ENCODE results near the gene HTR3A. TPM values are rescaled to one million over a fixed set of nuclear protein-coding genes. Genes with fewer than 3 reads are reported as not detected.

Gene HTR3A
- total RNA-seq, 1 donor from 2014 or later = not detected

GRCh38 chr11:113986351-113987140 is 11.6 kb downstream of the HTR3A start:
- no peak overlapping the region for H3K4me3 Mint-ChIP-seq
- H3K4me1 Mint-ChIP-seq = no peaks in the 10 kb centered on the region
- DNase-seq (ENCODE audit: low spot score in 2 of 2, unreplicated experiment in 2 of 2) = no peak
- H3K27ac Mint-ChIP-seq = no peak overlapping the region
- H3K36me3 Mint-ChIP-seq = no peaks in the 10 kb centered on the region
- H3K9me3 Mint-ChIP-seq = no peaks in the 10 kb centered on the region
- TF ChIP-seq, protein P1, sequence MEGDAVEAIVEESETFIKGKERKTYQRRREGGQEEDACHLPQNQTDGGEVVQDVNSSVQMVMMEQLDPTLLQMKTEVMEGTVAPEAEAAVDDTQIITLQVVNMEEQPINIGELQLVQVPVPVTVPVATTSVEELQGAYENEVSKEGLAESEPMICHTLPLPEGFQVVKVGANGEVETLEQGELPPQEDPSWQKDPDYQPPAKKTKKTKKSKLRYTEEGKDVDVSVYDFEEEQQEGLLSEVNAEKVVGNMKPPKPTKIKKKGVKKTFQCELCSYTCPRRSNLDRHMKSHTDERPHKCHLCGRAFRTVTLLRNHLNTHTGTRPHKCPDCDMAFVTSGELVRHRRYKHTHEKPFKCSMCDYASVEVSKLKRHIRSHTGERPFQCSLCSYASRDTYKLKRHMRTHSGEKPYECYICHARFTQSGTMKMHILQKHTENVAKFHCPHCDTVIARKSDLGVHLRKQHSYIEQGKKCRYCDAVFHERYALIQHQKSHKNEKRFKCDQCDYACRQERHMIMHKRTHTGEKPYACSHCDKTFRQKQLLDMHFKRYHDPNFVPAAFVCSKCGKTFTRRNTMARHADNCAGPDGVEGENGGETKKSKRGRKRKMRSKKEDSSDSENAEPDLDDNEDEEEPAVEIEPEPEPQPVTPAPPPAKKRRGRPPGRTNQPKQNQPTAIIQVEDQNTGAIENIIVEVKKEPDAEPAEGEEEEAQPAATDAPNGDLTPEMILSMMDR (IDR thresholded peaks at IDR 0.05; ENCODE audit: unreplicated experiment) = no peak
- H3K27me3 Mint-ChIP-seq (ENCODE audit: low read depth) = peaks cover 74% of the 10 kb centered on the region

- Mint-ChIP-seq H3K36me3 (no peaks in the 10 kb centered on the region), H3K4me3 (no peak overlapping the region), H3K9me3 (no peaks in the 10 kb centered on the region), H3K4me1 (no peaks in the 10 kb centered on the region), H3K27me3 (ENCODE audit: low read depth) (peaks cover 73% of the 10 kb centered on the region), H3K27ac (no peak overlapping the region)
- DNase-seq (ENCODE audit: low spot score in 2 of 2, unreplicated experiment in 2 of 2) = no peak
- TF ChIP-seq, protein P1 (IDR thresholded peaks at IDR 0.05; ENCODE audit: unreplicated experiment) = no peak
These were observed 14.5 kb downstream of the HTR3A start for GRCh38 chr11:113989381-113989780.

DNA sequence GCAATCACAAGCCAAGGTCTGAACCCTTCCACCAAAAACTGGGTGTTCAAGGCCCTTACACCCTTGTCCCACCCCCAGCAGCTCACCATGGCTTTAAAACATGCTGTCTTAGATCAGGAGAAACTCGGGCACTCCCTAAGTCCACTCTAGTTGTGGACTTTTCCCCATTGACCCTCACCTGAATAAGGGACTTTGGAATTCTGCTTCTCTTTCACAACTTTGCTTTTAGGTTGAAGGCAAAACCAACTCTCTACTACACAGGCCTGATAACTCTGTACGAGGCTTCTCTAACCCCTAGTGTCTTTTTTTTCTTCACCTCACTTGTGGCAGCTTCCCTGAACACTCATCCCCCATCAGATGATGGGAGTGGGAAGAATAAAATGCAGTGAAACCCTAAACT is 15.0 kb downstream of the HTR3A start:
- Mint-ChIP-seq H3K9me3 (no peaks in the 10 kb centered on the region), H3K27ac (no peak overlapping the region), H3K4me3 (no peak overlapping the region), H3K27me3 (ENCODE audit: low read depth) (peaks cover 76% of the 10 kb centered on the region), H3K36me3 (no peaks in the 10 kb centered on the region), H3K4me1 (no peaks in the 10 kb centered on the region)
- no peak for DNase-seq (ENCODE audit: low spot score in 2 of 2, unreplicated experiment in 2 of 2)
- TF ChIP-seq, protein P1 (IDR thresholded peaks at IDR 0.05; ENCODE audit: unreplicated experiment) = no peak

DNA sequence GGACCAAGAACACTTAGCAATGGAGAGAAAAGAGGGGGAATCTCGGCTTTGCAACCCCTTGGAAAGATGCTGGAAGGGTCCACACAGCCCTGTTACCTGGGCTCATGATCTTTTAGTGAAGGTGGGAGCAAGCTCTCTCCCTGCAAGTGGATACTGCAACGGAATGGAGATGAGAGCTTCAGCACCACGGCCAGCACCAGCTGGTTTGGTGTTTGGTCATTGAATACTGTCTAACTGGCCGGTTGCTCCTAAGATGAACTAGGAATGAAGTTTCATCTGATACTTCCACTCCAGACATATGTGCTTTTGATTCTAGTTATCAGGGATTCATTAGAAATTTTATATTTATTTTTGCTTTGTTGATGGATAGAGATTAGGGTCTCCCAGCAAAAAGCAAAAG is 16.3 kb downstream of the HTR3A start:
- TF ChIP-seq, protein P1 (IDR thresholded peaks at IDR 0.05; ENCODE audit: unreplicated experiment) = no peak
- no peaks in the 10 kb centered on the region for H3K36me3 Mint-ChIP-seq
- H3K27ac Mint-ChIP-seq = no peak overlapping the region
- peak; percentile 39 to 75 for DNase-seq (ENCODE audit: low spot score in 2 of 2, unreplicated experiment in 2 of 2)
- no peak overlapping the region for H3K4me3 Mint-ChIP-seq
- H3K27me3 Mint-ChIP-seq (ENCODE audit: low read depth) = peaks cover 78% of the 10 kb centered on the region
- H3K4me1 Mint-ChIP-seq = no peaks in the 10 kb centered on the region
- no peaks in the 10 kb centered on the region for H3K9me3 Mint-ChIP-seq

GRCh38 chr11:113991718-113992458 is 17.0 kb downstream of the HTR3A start:
- no peak for DNase-seq (ENCODE audit: low spot score in 2 of 2, unreplicated experiment in 2 of 2)
- Mint-ChIP-seq H3K27me3 (ENCODE audit: low read depth) (peaks cover 78% of the 10 kb centered on the region), H3K4me1 (no peaks in the 10 kb centered on the region), H3K36me3 (no peaks in the 10 kb centered on the region), H3K4me3 (no peak overlapping the region), H3K9me3 (no peaks in the 10 kb centered on the region), H3K27ac (no peak overlapping the region)
- TF ChIP-seq, protein P1 (IDR thresholded peaks at IDR 0.05; ENCODE audit: unreplicated experiment) = no peak

Data from mesothelial cell of epicardium (in vitro differentiated cells).